HepG2 (cell line): ENCODE measurements around the gene FITM1. TPM values are rescaled to one million over a fixed set of nuclear protein-coding genes. Genes with fewer than 3 reads are reported as not detected.

Experiments used
- DRAP1 ChIP-seq: IDR thresholded peaks from 2 replicates; pipeline ENCODE4 v1.6.1; 2016; ENCODE audit warnings: missing genetic modification reagents, missing compliant biosample characterization
- DZIP1 ChIP-seq: sonication (generic); formaldehyde crosslinking; IDR thresholded peaks from 2 replicates; pipeline ENCODE4 v1.5.0; 2020; ENCODE audit warnings: mild to moderate bottlenecking, missing genetic modification reagents
- GABPB1 ChIP-seq: IDR thresholded peaks from 2 replicates; pipeline ENCODE4 v1.6.1; 2016; ENCODE audit warnings: mild to moderate bottlenecking, missing genetic modification reagents, moderate library complexity, missing compliant biosample characterization
- HDAC1 ChIP-seq: sonication (generic); formaldehyde crosslinking; IDR thresholded peaks from 2 replicates; pipeline ENCODE4 v1.5.1; 2020; ENCODE audit warnings: mild to moderate bottlenecking, missing genetic modification reagents
- PLSCR1 ChIP-seq: sonication (generic); formaldehyde crosslinking; IDR thresholded peaks from 2 replicates; pipeline ENCODE4 v1.5.0; 2020; ENCODE audit warnings: missing genetic modification reagents, mild to moderate bottlenecking, borderline replicate concordance
- POLR2AphosphoS2 ChIP-seq: IDR thresholded peaks from 2 replicates; pipeline ENCODE4 v1.6.1; 2011; ENCODE audit warnings: low read depth, low read length, improper control_type of control experiment
- POLR2G ChIP-seq: fragments of 200-400 bp; formaldehyde crosslinking; IDR thresholded peaks from 2 replicates; pipeline ENCODE4 v1.6.1; 2018; ENCODE audit warnings: mild to moderate bottlenecking, low read depth, low read length, moderate library complexity
- REPIN1 ChIP-seq: sonication (generic); formaldehyde crosslinking; IDR thresholded peaks from 2 replicates; pipeline ENCODE4 v1.8.0; 2022; ENCODE audit warnings: missing genetic modification reagents, low read depth, mild to moderate bottlenecking, borderline replicate concordance
- RFXAP ChIP-seq: sonication (generic); formaldehyde crosslinking; IDR thresholded peaks from 2 replicates; pipeline ENCODE4 v1.4.0; 2020; ENCODE audit warnings: missing genetic modification reagents, borderline replicate concordance
- SAFB2 ChIP-seq: sonication (generic); formaldehyde crosslinking; IDR thresholded peaks from 2 replicates; pipeline ENCODE4 v1.5.1; 2020; ENCODE audit warnings: missing genetic modification reagents, low read depth, mild to moderate bottlenecking, borderline replicate concordance
- SAP130 ChIP-seq: IDR thresholded peaks from 2 replicates; pipeline ENCODE4 v1.6.1; 2016; ENCODE audit warnings: low read depth
- SNAPC2 ChIP-seq: sonication (generic); formaldehyde crosslinking; IDR thresholded peaks from 2 replicates; pipeline ENCODE4 v1.8.1; 2022; ENCODE audit warnings: mild to moderate bottlenecking, missing genetic modification reagents
- SSRP1 ChIP-seq: IDR thresholded peaks from 2 replicates; pipeline ENCODE4 v1.6.1; 2016; ENCODE audit warnings: control low read depth
- TEAD3 ChIP-seq: optimal IDR thresholded peaks from 2 replicates; pipeline ENCODE3; 2016; ENCODE audit warnings: borderline replicate concordance
- ZBED4 ChIP-seq: sonication (generic); formaldehyde crosslinking; IDR thresholded peaks from 2 replicates; pipeline ENCODE4 v1.4.0; 2020; ENCODE audit warnings: missing genetic modification reagents, borderline replicate concordance
- ZBTB44 ChIP-seq: sonication (generic); formaldehyde crosslinking; IDR thresholded peaks from 2 replicates; pipeline ENCODE4 v1.4.0; 2020; ENCODE audit warnings: missing genetic modification reagents
- ZFP90 ChIP-seq: sonication (generic); formaldehyde crosslinking; IDR thresholded peaks from 2 replicates; pipeline ENCODE4 v1.8.0; 2022; ENCODE audit warnings: missing genetic modification reagents, mild to moderate bottlenecking, inconsistent platforms, borderline replicate concordance
- ZKSCAN1 ChIP-seq: fragments of 150-350 bp; IDR thresholded peaks from 2 replicates; pipeline ENCODE4 v1.6.1; 2014; ENCODE audit warnings: low read length
- ZMAT3 ChIP-seq: sonication (generic); formaldehyde crosslinking; conservative IDR thresholded peaks from 2 replicates; pipeline ENCODE4 v1.7.0; 2021; ENCODE audit warnings: missing genetic modification reagents
- ZNF124 ChIP-seq: sonication (generic); formaldehyde crosslinking; IDR thresholded peaks from 2 replicates; pipeline ENCODE4 v1.4.0; 2020; ENCODE audit warnings: missing genetic modification reagents
- ZNF225 ChIP-seq: sonication (generic); formaldehyde crosslinking; IDR thresholded peaks from 2 replicates; pipeline ENCODE4 v1.4.0; 2020; ENCODE audit warnings: mild to moderate bottlenecking, missing genetic modification reagents
- ZNF253 ChIP-seq: sonication (generic); formaldehyde crosslinking; IDR thresholded peaks from 2 replicates; pipeline ENCODE4 v1.8.0; 2022; ENCODE audit warnings: mild to moderate bottlenecking, missing genetic modification reagents, borderline replicate concordance
- ZNF614 ChIP-seq: IDR thresholded peaks from 2 replicates; pipeline ENCODE4 v1.6.1; 2018; ENCODE audit warnings: missing biosample characterization, missing genetic modification reagents, inconsistent platforms, borderline replicate concordance
- polyA plus RNA-seq, 8 experiments: library from polyadenylated mRNA; depleted of rRNA in 3 of 8; stranded (reverse) in 7 of 8; unstranded in 1 of 8; fragments of >200 nt; fragmentation: Illumina TruSeq in 4 of 8; extraction: Trizol in 4 of 8; gene quantifications; 2 replicates each; pipeline versions ENCODE4 v1.2.1 to v1.2.3, GENCODE V29; 2011 to 2016; ENCODE audit warnings: low read depth in 4 of 8, missing spikeins in 1 of 8, mixed read lengths in 1 of 8; ENCODE audit not compliant: insufficient read depth in 1 of 8
- total RNA-seq, 5 experiments: library from RNA; depleted of rRNA; stranded (reverse); fragments of >200 nt; fragmentation: Illumina TruSeq; extraction: Trizol; gene quantifications; 2 replicates each; pipeline ENCODE4 v1.2.3, GENCODE V29; 2016; ENCODE audit warnings: low read depth in 1 of 5

FITM1 gene
- total and polyA plus RNA-seq, 2 of the 13 experiments (the other 11 are each of a cell fraction or from before 2014, with no cell fraction given): 2.7 to 5.8 TPM

GRCh38 chr14:24172871-24173281 lies 42.4 kb downstream of the FITM1 start (continued):
- TF ChIP-seq ZBED4 (no peak), ZNF614 (CRISPR knock-in tag) (no peak), TEAD3 (no peak), SNAPC2 (CRISPR knock-in tag) (no peak), POLR2AphosphoS2 (no peak; the same call in 1 of the 2 replicates), POLR2G (peak; percentile 23), ZMAT3 (no peak), HDAC1 (CRISPR knock-in tag) (no peak), SSRP1 (CRISPR knock-in tag) (peak; percentile 37; the same call in 1 of the 2 replicates), ZNF225 (CRISPR knock-in tag) (no peak), ZNF253 (CRISPR knock-in tag) (no peak), ZKSCAN1 (no peak), RFXAP (CRISPR knock-in tag) (no peak), ZNF124 (no peak), PLSCR1 (CRISPR knock-in tag) (no peak), SAFB2 (CRISPR knock-in tag) (no peak), SAP130 (CRISPR knock-in tag) (no peak), ZBTB44 (no peak), REPIN1 (CRISPR knock-in tag) (no peak), DRAP1 (no peak), GABPB1 (CRISPR knock-in tag) (0 out of 2 replicates have a peak, but pooled peaks have one; percentile 9), ZFP90 (CRISPR knock-in tag) (no peak), DZIP1 (CRISPR knock-in tag) (0 out of 2 replicates have a peak, but pooled peaks have one; percentile 31)
